Kidney tubule cell (primary cell): ENCODE data around the gene PGBD2.
A peak's percentile ranks its signal among the peaks of the same experiment; 100 is the strongest.
"Not testable (repeated sequence)": the region's sequence is repeated elsewhere in the genome, so short reads cannot be mapped to it uniquely, and the experiment has no call there.

Experiments used
- DNase-seq: peaks from one replicate; pipeline ENCODE4 v3.0.0-alpha.2; 2018; ENCODE audit warnings: low spot score

Gene PGBD2

GRCh38 chr1:248886237-248886895 is 19.7 kb upstream of the PGBD2 start:
- DNase-seq = no peak

DNA sequence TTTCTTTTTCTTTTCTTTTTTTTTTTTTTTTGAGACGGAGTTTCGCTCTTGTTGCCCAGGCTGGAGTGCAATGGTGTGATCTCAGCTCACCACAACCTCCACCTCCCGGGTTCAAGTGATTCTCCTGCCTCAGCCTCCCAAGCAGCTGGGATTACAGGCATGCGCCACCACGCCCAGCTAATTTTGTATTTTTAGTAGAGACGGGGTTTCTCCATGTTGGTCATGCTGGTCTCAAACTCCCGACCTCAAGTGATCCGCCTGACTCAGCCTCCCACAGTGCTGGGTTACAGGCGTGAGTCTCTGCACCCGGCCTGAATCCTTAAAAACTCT is 16.2 kb upstream of the PGBD2 start:
- not testable (repeated sequence) for DNase-seq

DNA sequence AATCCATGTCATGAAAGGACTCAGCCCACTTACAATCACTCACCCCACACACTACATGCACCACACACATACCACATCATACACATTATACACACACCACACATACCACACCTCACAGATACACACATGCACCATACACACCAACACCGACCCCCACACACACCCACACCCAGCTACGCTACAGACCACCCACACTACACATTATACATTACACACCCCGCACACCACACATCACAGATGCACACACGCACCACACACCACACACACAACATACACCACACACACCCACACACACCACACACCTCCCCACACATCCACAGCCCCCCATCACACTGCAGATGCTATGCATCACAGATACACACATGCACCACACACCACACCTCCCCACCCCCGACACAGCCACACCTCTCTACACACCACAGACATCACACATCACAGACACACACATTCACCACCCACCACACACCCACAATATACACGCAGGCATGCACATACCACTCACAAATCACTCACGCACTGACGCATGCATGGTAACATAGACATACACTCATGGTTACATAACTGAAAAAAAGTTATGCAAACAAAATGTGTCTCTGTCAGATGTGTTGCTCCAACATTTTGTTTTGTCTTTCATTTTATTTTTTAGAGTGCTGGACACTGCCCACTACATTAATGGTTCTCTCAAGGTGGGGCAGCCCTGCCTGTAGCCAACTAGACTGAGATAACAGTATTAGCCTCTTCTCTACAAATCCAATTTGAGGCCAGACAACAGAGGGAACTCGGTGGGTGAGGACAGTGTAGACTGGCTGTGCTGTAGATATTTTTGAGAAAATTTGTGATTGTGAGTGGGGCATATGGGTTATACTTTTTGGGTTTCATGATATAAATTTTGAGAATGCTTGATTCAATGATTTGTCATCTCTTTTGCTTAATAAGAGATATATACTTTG is 15.2 kb upstream of the PGBD2 start:
- no peak for DNase-seq

- DNase-seq = no peak
Observed at GRCh38 chr1:248891758-248892157, 14.3 kb upstream of the PGBD2 start.

DNA sequence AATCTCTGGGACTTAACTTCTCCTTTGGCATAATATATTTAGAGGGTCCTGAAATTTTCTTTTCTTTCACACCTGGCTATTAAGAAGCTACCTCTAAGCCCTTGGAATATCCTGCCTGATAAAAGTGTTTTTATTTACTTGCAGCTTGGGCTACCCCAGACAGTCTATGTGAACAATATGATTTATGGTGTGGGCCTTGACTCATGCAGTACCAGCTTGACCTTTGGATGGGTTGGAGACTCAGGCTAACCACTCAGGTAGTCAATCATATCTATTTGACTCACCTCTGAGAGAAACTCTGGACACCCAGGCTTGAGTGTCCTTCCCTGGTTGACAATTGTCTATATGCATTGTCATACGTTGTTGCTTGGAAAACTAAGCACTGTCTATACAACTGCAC is 13.4 kb upstream of the PGBD2 start:
- peak; percentile 31 for DNase-seq

- no peak for DNase-seq
Observed at GRCh38 chr1:248894837-248895236, 11.2 kb upstream of the PGBD2 start.

- no peak for DNase-seq
Observed at GRCh38 chr1:248897412-248898337, 8.4 kb upstream of the PGBD2 start.

DNA sequence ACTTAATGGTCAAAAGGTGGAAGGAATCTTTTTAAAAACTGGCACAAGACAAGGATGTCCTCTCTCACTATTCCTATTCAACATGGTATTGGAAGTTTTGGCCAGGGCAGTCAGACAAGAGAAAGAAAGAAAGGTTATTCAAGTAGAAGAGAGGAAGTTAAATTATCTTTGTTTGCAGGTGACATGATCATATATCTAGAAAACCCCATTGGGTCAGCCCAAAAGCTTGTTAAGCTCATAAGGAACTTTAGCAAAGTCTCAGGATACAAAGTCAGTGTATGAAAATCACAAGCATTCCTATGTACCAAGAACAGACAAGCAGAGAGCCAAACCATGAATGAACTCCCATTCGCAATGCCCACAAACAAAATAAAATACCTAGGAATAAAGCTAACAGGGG is 5.4 kb upstream of the PGBD2 start:
- no peak for DNase-seq

DNA sequence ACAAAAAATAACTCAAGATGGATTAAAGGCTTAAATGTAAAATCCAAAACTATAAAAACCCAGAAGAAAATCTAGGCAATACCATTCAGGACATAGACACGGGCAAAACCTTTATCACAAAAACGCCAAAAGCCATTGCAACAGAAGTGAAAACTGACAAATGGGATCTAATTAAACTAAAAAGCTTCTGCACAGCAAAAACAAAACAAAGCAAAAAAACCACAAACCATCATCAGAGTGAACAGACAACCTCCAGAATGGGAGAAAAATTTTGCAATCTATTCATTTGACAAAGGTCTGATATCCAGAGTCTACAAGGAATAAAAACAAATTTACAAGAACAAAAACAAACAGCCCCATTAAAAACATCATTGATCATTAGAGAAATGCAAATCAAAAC is 4.5 kb upstream of the PGBD2 start:
- DNase-seq = no peak

- no peak for DNase-seq
Observed at GRCh38 chr1:248904437-248905216, 1.4 kb upstream of the PGBD2 start.

DNA sequence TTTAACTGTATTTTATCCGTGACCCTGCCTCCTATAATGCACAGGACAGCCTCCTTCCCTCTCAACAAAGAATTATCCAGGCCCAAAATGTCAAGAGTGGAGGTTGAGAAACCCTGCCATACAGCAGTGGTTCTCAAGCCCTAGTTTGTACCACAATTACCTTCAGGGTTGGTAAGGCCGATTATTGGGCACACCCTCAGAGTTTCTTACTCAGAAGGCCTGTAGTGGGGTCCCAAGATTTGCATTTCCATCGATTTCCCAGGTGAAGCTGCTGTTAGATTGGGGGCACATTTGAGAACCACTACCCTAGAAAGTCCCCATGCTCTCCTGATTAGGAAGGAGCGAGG is 400 bp upstream of the PGBD2 start:
- DNase-seq = no peak

- peak; percentile 39 for DNase-seq
Observed at GRCh38 chr1:248906753-248907661, 972 bp downstream of the PGBD2 start.

DNA sequence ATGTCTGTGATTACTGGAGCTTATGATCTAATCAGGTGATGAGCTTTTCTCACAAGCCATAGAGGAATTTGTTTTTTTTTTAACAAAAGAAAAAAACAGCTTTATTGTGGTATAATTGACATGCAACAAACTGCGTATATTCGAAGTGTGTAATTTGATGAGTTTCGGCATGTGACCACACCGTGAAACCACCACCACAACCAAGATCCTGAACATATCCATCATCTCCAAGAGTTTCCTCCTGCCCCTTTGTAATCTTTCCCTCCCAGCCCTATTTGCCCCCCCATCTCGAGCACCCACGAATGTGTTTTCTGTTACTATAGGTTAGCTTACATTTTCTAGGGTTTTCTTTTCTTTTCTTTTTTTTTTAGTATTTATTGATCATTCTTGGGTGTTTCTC is 4.7 kb downstream of the PGBD2 start:
- no peak for DNase-seq

GRCh38 chr1:248913933-248914332 is 7.9 kb downstream of the PGBD2 start:
- no peak for DNase-seq

- DNase-seq = no peak
Observed at GRCh38 chr1:248914796-248915381, 8.9 kb downstream of the PGBD2 start.

- no peak for DNase-seq
Observed at GRCh38 chr1:248918131-248918530, 12.1 kb downstream of the PGBD2 start.

- no peak for DNase-seq
Observed at GRCh38 chr1:248923352-248924338, 17.6 kb downstream of the PGBD2 start.

DNA sequence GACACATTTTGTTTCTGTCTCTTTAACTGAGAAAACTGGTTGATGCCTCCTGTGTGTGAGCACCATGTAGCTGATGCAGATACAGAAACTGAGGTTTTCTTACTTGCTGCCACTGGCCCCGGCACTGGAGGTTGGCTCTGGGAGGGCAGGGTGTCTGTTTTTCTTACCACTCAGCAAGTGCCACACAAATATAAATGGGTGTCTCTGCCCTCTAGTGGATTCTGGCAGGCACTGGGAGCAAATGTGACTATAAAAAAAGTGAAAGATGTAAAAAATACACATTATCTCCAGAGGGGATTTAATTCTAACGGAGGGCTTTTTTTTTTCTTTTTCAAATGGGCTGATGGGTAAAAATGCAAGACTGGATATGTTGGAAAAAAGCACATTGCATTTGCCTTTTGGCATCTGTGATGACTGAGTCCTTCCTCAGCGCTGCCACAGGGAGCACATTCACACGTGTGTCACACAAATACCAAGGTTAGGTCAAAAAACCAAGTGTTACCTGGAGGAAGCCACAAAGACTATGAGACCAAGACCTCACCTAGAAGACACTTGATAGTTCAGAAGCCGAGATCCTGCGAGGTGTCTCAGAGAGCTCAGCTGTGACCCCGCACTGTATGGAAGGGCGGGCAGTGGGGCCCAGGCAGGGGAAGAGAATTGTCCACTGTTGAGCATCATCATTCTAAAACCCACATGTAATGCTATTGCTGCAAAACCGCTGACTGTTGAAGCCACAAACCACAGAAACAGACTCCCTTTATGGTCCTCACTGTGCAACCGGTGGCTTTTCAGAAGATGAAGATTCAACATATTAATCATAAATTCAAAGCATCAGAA is 18.9 kb downstream of the PGBD2 start:
- DNase-seq = peak; percentile 66
